HFFc6 (cell line): Measurements from ENCODE around the gene CTNNAL1. TPM values are rescaled to one million over a fixed set of nuclear protein-coding genes. Genes with fewer than 3 reads are reported as not detected.
"Not testable (repeated sequence)": the region's sequence is repeated elsewhere in the genome, so short reads cannot be mapped to it uniquely, and the experiment has no call there.

Experiments
- DNase-seq: peaks from one replicate; pipeline ENCODE4 v3.0.0-alpha.2; 2018
- H3K27ac Mint-ChIP-seq: 2 replicates; pipeline ENCODE4 v1.8.0; 2020; ENCODE audit warnings: mild to moderate bottlenecking, mixed read lengths
- H3K27me3 Mint-ChIP-seq: 2 replicates; pipeline ENCODE4 v1.8.0; 2021; ENCODE audit warnings: mild to moderate bottlenecking, moderate library complexity, mixed read lengths; ENCODE audit not compliant: insufficient read depth
- H3K36me3 Mint-ChIP-seq: 2 replicates; pipeline ENCODE4 v1.8.0; 2021; ENCODE audit warnings: low read depth, mixed read lengths
- H3K4me1 Mint-ChIP-seq: 2 replicates; pipeline ENCODE4 v1.8.0; 2020; ENCODE audit warnings: low read depth, mixed read lengths
- H3K4me3 Mint-ChIP-seq: 2 replicates; pipeline ENCODE4 v1.8.0; 2020; ENCODE audit warnings: mild to moderate bottlenecking, moderate library complexity, mixed read lengths
- H3K9me3 Mint-ChIP-seq: 2 replicates; pipeline ENCODE4 v1.8.0; 2020; ENCODE audit warnings: mild to moderate bottlenecking, mixed read lengths
- total RNA-seq, 6 experiments: library from RNA; stranded (reverse); fragmentation: NEBNext Ultra II Directional; extraction: Animal tissue kit (Norgen Biotek cat#: 25700); gene quantifications; 2 replicates in 1 of 6; 3 replicates in 5 of 6; pipeline ENCODE4 v1.2.3, GENCODE V29; 2021
- TF ChIP-seq, protein P1 (sequence below): fragments of 200-600 bp; sonication (generic); IDR thresholded peaks from 2 replicates; pipeline ENCODE4 v1.5.0; 2021; ENCODE audit warnings: antibody characterized with exemption, mild to moderate bottlenecking

CTNNAL1 gene
- total RNA-seq, 6 experiments from 2014 or later: 95.3 to 112 (median 107) TPM

GRCh38 chr9:108933231-108933717 lies 80.0 kb downstream of the CTNNAL1 start:
- Mint-ChIP-seq H3K27me3 (peaks cover 2% of the 10 kb centered on the region; the same call in 1 of the 2 replicates), H3K4me3 (peak overlapping the region; percentile 100), H3K36me3 (no peaks in the 10 kb centered on the region), H3K9me3 (no peaks in the 10 kb centered on the region), H3K27ac (peak overlapping the region; percentile 95), H3K4me1 (peaks cover 39% of the 10 kb centered on the region)
- peak; percentile 10 for DNase-seq
- TF ChIP-seq, protein P1, sequence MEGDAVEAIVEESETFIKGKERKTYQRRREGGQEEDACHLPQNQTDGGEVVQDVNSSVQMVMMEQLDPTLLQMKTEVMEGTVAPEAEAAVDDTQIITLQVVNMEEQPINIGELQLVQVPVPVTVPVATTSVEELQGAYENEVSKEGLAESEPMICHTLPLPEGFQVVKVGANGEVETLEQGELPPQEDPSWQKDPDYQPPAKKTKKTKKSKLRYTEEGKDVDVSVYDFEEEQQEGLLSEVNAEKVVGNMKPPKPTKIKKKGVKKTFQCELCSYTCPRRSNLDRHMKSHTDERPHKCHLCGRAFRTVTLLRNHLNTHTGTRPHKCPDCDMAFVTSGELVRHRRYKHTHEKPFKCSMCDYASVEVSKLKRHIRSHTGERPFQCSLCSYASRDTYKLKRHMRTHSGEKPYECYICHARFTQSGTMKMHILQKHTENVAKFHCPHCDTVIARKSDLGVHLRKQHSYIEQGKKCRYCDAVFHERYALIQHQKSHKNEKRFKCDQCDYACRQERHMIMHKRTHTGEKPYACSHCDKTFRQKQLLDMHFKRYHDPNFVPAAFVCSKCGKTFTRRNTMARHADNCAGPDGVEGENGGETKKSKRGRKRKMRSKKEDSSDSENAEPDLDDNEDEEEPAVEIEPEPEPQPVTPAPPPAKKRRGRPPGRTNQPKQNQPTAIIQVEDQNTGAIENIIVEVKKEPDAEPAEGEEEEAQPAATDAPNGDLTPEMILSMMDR: no peak

DNA sequence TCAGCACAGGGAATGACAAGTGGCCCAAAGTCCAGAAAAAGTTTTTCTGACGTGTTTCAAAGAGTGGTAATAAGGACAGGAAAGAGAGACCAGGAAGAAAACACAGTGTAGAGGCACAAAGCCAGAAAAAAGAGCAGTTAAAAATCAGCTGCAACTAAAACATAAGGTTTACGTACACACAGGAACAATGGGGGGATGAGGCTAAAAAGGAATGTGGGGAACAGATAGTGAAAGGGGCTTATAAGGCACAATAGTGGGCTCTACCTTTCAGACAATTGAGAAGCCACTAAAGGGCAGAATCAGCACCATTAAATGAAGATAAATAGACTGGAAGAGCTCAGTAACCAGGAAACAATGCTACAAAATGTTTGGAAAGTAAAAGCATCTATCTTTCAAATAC lies 84.9 kb downstream of the CTNNAL1 start:
- TF ChIP-seq, protein P1: no peak
- Mint-ChIP-seq H3K4me1 (peaks cover 20% of the 10 kb centered on the region), H3K4me3 (no peak overlapping the region), H3K9me3 (no peaks in the 10 kb centered on the region), H3K27me3 (no peaks in the 10 kb centered on the region), H3K36me3 (peaks cover 15% of the 10 kb centered on the region), H3K27ac (no peak overlapping the region)
- no peak for DNase-seq

- Mint-ChIP-seq H3K4me3 (no peak overlapping the region), H3K36me3 (peaks cover 15% of the 10 kb centered on the region), H3K9me3 (no peaks in the 10 kb centered on the region), H3K27ac (no peak overlapping the region), H3K27me3 (no peaks in the 10 kb centered on the region), H3K4me1 (no peaks in the 10 kb centered on the region)
- TF ChIP-seq, protein P1: no peak
- no peak for DNase-seq
Measured at GRCh38 chr9:108924466-108924865, 88.8 kb downstream of the CTNNAL1 start.

DNA sequence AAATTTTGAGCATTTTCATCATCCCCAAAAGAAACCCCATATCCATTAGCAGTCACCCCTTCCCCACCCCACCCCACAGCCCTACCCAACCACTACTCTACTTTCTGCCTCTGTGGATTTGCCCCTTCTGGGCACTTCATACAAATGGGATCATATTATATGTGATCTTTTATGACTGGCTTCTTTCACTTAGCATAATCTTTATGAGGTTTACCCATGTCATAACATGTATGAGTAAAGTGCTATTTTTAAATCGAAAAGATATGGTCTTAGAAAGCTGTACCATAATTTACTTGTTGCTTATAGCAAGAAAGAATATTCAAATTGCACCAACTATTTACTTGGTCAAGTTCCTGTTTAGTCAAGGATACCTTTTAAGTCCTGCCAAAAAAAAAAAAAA lies 92.1 kb downstream of the CTNNAL1 start:
- TF ChIP-seq, protein P1: no peak
- no peak overlapping the region for H3K4me3 Mint-ChIP-seq
- no peaks in the 10 kb centered on the region for H3K4me1 Mint-ChIP-seq
- no peak overlapping the region for H3K27ac Mint-ChIP-seq
- no peak for DNase-seq
- peaks cover 9% of the 10 kb centered on the region; the same call in 1 of the 2 replicates for H3K36me3 Mint-ChIP-seq
- H3K9me3 Mint-ChIP-seq: no peaks in the 10 kb centered on the region
- H3K27me3 Mint-ChIP-seq: no peaks in the 10 kb centered on the region

- DNase-seq, H3K36me3 Mint-ChIP-seq, H3K4me3 Mint-ChIP-seq, H3K27me3 Mint-ChIP-seq, H3K4me1 Mint-ChIP-seq, H3K27ac Mint-ChIP-seq, H3K9me3 Mint-ChIP-seq: not testable (repeated sequence)
Measured at GRCh38 chr9:108920401-108920800, 92.9 kb downstream of the CTNNAL1 start.

- Mint-ChIP-seq H3K4me1 (no peaks in the 10 kb centered on the region), H3K27ac (no peak overlapping the region), H3K9me3 (no peaks in the 10 kb centered on the region), H3K4me3 (no peak overlapping the region), H3K36me3 (0 out of 2 replicates have a peak, but pooled peaks cover 4% of the 10 kb centered on the region), H3K27me3 (no peaks in the 10 kb centered on the region)
- DNase-seq: no peak
- TF ChIP-seq, protein P1: no peak
Measured at GRCh38 chr9:108919517-108919916, 93.8 kb downstream of the CTNNAL1 start.
